SJSA1 (cell line): Measurements from ENCODE around the gene ATXN7L1. TPM values are rescaled to one million over a fixed set of nuclear protein-coding genes. Genes with fewer than 3 reads are reported as not detected.

Source experiments
- DNase-seq, 2 experiments: peaks; one replicate each; pipeline ENCODE4 v3.0.0-alpha.2; 2015 to 2020; ENCODE audit warnings: low spot score in 2 of 2, low read depth in 1 of 2
- H3K27ac ChIP-seq: fragments of 250-450 bp; sonication (Bioruptor Pico); 2 replicates; pipeline ENCODE4 v1.5.1; 2020; ENCODE audit warnings: mild to moderate bottlenecking, moderate library complexity
- H3K27me3 ChIP-seq: fragments of 250-450 bp; sonication (Bioruptor Pico); replicated peaks from 2 replicates; pipeline ENCODE4 v1.5.1; 2020; ENCODE audit warnings: mild to moderate bottlenecking, moderate library complexity
- H3K36me3 ChIP-seq: fragments of 250-450 bp; sonication (Bioruptor Pico); 2 replicates; pipeline ENCODE4 v1.5.1; 2020; ENCODE audit warnings: mild to moderate bottlenecking
- H3K4me1 ChIP-seq: fragments of 250-450 bp; sonication (Bioruptor Pico); replicated peaks from 2 replicates; pipeline ENCODE4 v1.6.1; 2021; ENCODE audit warnings: mild to moderate bottlenecking
- H3K4me3 ChIP-seq: fragments of 250-450 bp; sonication (Bioruptor Pico); 2 replicates; pipeline ENCODE4 v1.5.1; 2020; ENCODE audit warnings: mild to moderate bottlenecking
- H3K9me3 ChIP-seq: fragments of 250-450 bp; sonication (Bioruptor Pico); replicated peaks from 2 replicates; pipeline ENCODE4 v1.5.1; 2020; ENCODE audit warnings: mild to moderate bottlenecking
- total RNA-seq: library from RNA; depleted of rRNA; stranded (reverse); fragments of >200 nt; shearing (Covaris generic); gene quantifications from 2 replicates; pipeline ENCODE4 v1.2.3, GENCODE V29; 2014; rRNA removed

The ATXN7L1 gene
- total RNA-seq, 1 experiment from 2014 or later = 2.7 TPM

DNA sequence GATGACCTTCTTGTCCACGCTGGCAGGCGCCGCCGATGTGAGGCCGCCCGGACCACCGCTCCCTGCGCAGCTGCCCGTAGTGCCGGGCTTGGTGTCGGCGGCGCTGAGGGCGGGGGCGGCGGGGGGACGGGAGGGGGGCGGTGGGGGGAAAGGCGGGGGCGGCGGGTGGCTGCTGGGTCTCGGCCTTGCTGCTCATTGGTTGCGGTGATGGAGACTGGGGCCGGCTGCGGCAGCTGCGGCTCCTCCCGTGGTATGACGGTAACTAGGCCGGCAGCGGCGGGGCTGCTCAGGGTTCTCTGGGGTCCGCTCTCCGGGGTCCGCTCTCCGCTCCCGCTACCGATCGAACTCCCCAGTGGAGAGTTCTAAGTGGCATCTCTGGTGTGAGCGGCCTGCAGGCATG, 293.3 kb downstream of the ATXN7L1 start:
- Histone ChIP-seq H3K36me3 (no peaks in the 10 kb centered on the region), H3K4me3 (no peak overlapping the region), H3K27me3 (no peaks in the 10 kb centered on the region), H3K4me1 (no peaks in the 10 kb centered on the region), H3K9me3 (no peaks in the 10 kb centered on the region; the same call in 1 of the 2 replicates), H3K27ac (no peak overlapping the region)
- no peak for DNase-seq

GRCh38 chr7:105581066-105581811, 295.2 kb downstream of the ATXN7L1 start, which contains the start of gene EFCAB10:
Gene EFCAB10 (minus strand): TSS chr7:105581493. CDS start chr7:105581463, 30 bp downstream.
- Histone ChIP-seq H3K27me3 (no peaks in the 10 kb centered on the region), H3K36me3 (no peaks in the 10 kb centered on the region), H3K4me3 (no peak within 1 kb of the TSS), H3K9me3 (no peaks in the 10 kb centered on the region; the same call in 1 of the 2 replicates), H3K27ac (no peak within 1 kb of the TSS), H3K4me1 (no peaks in the 10 kb centered on the region)
- no peak for DNase-seq

DNA sequence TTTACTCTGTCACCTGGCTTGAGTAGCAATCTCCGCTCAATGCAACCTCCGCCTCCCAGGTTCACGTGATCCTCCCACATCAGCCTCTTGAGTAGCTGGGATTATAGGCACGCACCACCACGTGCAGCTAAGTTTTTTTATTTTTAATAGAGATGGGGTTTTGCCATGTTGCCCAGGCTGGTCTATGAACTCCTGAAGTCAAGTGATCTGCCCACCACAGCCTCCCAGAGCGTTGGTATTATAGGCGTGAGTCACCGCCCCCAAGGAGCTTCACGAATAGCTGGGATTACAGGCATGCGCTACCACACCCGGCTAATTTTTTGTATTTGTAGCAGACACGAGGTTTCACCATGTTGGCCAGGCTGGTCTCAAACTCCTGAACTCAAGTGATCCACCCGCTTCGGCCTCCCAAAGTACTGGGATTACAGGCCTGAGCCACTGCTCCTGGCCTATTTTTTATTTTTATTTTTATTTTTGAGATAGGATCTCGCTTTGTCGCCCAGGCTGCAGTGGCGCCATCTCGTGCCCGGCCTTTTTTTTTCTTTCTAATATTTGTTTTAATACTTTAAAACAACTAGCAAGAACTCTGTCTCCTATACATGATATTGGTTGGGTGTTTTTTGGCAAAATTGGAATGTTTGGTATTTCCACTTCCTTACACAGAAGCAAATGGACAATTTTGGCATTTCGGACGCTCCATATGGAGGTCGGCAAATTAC, 296.2 kb downstream of the ATXN7L1 start:
- DNase-seq = no peak

DNA sequence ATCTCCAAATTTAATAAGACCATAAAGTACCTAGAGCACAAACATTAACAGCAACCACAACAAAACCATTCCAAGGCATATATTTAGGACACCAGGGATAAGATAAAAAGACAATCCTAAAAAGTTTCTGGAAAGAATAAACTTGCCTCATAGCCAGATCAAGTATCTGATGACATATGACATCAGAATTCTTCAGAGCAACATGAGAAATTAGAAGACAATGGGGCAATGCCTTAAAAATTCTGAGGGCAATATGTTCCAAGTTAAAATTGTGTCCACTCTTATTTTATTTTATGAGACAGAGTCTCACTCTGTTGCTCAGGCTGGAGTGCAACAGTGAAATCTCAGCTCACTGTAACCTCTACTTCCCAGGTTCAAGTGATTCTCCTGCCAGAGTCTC, 297.9 kb downstream of the ATXN7L1 start:
- no peak overlapping the region for H3K4me3 ChIP-seq
- no peaks in the 10 kb centered on the region for H3K4me1 ChIP-seq
- H3K9me3 ChIP-seq = no peaks in the 10 kb centered on the region; the same call in 1 of the 2 replicates
- no peaks in the 10 kb centered on the region for H3K27me3 ChIP-seq
- H3K27ac ChIP-seq = no peak overlapping the region
- DNase-seq = no peak
- no peaks in the 10 kb centered on the region for H3K36me3 ChIP-seq

More for the DNA sequence above, 296.2 kb downstream of the ATXN7L1 start:
- H3K4me1 ChIP-seq = no peaks in the 10 kb centered on the region
- H3K27ac ChIP-seq = no peak overlapping the region
- H3K9me3 ChIP-seq = no peaks in the 10 kb centered on the region; the same call in 1 of the 2 replicates
- no peaks in the 10 kb centered on the region for H3K27me3 ChIP-seq
- no peak overlapping the region for H3K4me3 ChIP-seq
- no peaks in the 10 kb centered on the region for H3K36me3 ChIP-seq

- Histone ChIP-seq H3K9me3 (no peaks in the 10 kb centered on the region), H3K4me1 (no peaks in the 10 kb centered on the region), H3K27me3 (no peaks in the 10 kb centered on the region), H3K27ac (no peak overlapping the region), H3K4me3 (no peak overlapping the region), H3K36me3 (no peaks in the 10 kb centered on the region)
- no peak for DNase-seq
These were observed 299.1 kb downstream of the ATXN7L1 start for GRCh38 chr7:105577251-105577650.

DNA sequence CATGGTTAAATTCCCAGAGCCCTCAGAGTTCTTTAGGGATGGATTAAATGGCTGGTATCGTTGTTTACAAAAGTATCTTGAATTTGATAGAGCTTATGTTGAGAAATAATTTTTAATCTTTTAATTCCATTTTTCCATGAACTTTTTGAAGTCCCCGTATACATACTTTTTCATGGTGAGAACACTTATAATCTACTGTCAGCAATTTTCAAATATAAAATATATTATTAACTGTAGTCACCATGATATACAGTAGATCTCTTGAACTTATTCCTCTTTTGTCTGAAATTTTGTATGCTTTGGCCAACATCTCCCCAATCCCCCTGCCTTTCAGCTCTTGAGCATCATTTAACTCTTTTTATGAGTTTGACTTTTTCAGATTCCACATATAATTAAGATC, 304.5 kb downstream of the ATXN7L1 start:
- no peak overlapping the region for H3K4me3 ChIP-seq
- H3K4me1 ChIP-seq = no peaks in the 10 kb centered on the region
- no peak overlapping the region for H3K27ac ChIP-seq
- no peaks in the 10 kb centered on the region for H3K9me3 ChIP-seq
- H3K36me3 ChIP-seq = peaks cover 23% of the 10 kb centered on the region
- no peaks in the 10 kb centered on the region for H3K27me3 ChIP-seq
- DNase-seq = no peak

GRCh38 chr7:105567821-105568220, 308.6 kb downstream of the ATXN7L1 start:
- no peak for DNase-seq
- no peaks in the 10 kb centered on the region for H3K4me1 ChIP-seq
- no peaks in the 10 kb centered on the region for H3K9me3 ChIP-seq
- no peaks in the 10 kb centered on the region for H3K27me3 ChIP-seq
- no peak overlapping the region for H3K4me3 ChIP-seq
- H3K27ac ChIP-seq = no peak overlapping the region
- H3K36me3 ChIP-seq = peaks cover 59% of the 10 kb centered on the region

DNA sequence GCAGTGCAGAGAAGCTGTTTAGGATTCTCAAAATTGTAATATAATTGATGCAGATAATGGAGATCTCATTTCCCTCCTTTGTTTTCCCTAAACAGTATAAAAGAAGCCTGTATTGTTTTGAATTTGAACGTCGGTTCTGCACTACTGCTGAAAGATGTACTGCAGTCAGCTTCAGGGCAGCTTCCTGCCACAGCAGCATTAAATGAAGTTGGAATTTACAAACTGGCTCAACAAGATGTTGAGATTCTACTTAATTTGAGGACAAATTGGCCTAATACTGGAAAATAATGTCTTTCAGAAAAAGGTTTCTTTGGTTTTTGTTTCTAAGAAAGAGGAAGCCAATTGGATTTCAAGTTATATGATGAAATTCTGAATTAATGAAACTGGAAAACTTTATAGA, 309.4 kb downstream of the ATXN7L1 start:
- Histone ChIP-seq H3K4me3 (no peak overlapping the region), H3K9me3 (no peaks in the 10 kb centered on the region), H3K27ac (no peak overlapping the region), H3K4me1 (no peaks in the 10 kb centered on the region), H3K27me3 (no peaks in the 10 kb centered on the region), H3K36me3 (peaks cover 65% of the 10 kb centered on the region)
- no peak for DNase-seq

DNA sequence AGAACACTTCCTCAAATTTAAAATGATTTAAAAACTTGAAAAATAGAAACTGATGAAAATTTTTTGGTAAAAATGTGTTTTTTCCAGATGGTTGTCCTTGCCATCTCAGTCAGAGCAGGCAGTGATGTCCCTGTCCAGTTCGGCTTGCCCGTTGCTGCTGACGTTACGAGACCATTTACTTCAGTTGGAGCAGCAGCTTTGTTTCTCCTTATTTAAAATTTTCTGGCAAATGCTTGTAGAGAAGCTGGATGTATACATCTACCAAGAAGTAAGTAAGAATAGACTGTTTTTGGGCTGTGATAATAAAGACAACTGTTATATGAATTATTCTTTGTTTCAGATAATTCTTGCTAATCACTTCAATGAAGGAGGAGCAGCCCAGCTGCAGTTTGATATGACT, 311.2 kb downstream of the ATXN7L1 start:
- Histone ChIP-seq H3K27ac (no peak overlapping the region), H3K4me3 (no peak overlapping the region), H3K4me1 (no peaks in the 10 kb centered on the region), H3K27me3 (no peaks in the 10 kb centered on the region), H3K9me3 (no peaks in the 10 kb centered on the region), H3K36me3 (peaks cover 76% of the 10 kb centered on the region)
- DNase-seq = no peak

DNA sequence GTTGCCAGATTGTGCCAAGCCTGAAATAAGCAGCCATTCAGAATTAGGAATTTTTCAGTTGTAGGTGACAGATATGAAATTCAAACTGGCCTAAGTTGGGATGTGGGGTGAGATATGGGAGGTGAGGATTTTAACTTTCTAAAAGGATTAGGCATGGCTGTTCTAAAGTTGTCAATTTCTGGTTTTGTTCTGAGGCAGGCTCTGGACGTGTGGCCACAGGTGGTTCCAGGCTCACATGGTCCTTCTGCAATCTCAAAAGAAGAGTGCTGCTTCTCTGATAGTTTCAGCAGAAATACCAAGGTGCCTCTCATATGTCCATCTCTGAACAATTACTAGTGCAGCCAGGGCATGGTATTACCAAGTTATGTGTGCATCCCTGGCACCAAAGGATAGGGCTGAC, 316.5 kb downstream of the ATXN7L1 start:
- Histone ChIP-seq H3K4me3 (no peak overlapping the region), H3K27me3 (no peaks in the 10 kb centered on the region), H3K9me3 (no peaks in the 10 kb centered on the region), H3K27ac (no peak overlapping the region), H3K36me3 (peaks cover 75% of the 10 kb centered on the region), H3K4me1 (no peaks in the 10 kb centered on the region)
- DNase-seq = no peak

Other genes with a start within 250 kb of the ATXN7L1 start
- gene CDHR3, start 86.7 kb upstream of the ATXN7L1 start, total RNA-seq = 0.26 TPM in 1 of 2 replicates, not detected in the other
- gene SYPL1, start 235.7 kb upstream of the ATXN7L1 start, total RNA-seq = 45.3 and 53.6 TPM in 2 replicates